HepG2 (cell line): ENCODE measurements around the gene SMIM24. TPM values are rescaled to one million over a fixed set of nuclear protein-coding genes. Genes with fewer than 3 reads are reported as not detected.

ENCODE experiments used
- BRCA1 ChIP-seq: sonication (generic); formaldehyde crosslinking; IDR thresholded peaks from 2 replicates; pipeline ENCODE4 v1.4.0; 2020; ENCODE audit warnings: missing genetic modification reagents
- CERS6 ChIP-seq: sonication (generic); formaldehyde crosslinking; IDR thresholded peaks from 2 replicates; pipeline ENCODE4 v1.5.0; 2020; ENCODE audit warnings: missing genetic modification reagents
- DNMT3B ChIP-seq: conservative IDR thresholded peaks from 2 replicates; pipeline ENCODE4 v1.6.1; 2016; ENCODE audit warnings: missing biosample characterization, control low read depth
- SP1 ChIP-seq, 2 experiments: fragments of 450-650 bp in 1 of 2; sonication (generic) in 1 of 2; formaldehyde crosslinking in 1 of 2; IDR thresholded peaks; 2 replicates each; pipeline versions ENCODE4 v1.4.0 to v1.6.1; 2016 to 2020; ENCODE audit warnings: missing genetic modification reagents in 1 of 2
- TOE1 ChIP-seq: sonication (generic); formaldehyde crosslinking; IDR thresholded peaks from 2 replicates; pipeline ENCODE4 v1.4.0; 2020; ENCODE audit warnings: mild to moderate bottlenecking, missing genetic modification reagents
- U2AF1 ChIP-seq: fragments of 200-400 bp; formaldehyde crosslinking; optimal IDR thresholded peaks from 2 replicates; pipeline ENCODE3; 2017; ENCODE audit warnings: mild to moderate bottlenecking, low read depth, low read length
- ZBTB40 ChIP-seq, 2 experiments: fragments of 450-650 bp in 1 of 2; sonication (generic) in 1 of 2; formaldehyde crosslinking in 1 of 2; IDR thresholded peaks; 2 replicates each; pipeline versions ENCODE4 v1.6.1 to v1.8.0; 2016 to 2022; ENCODE audit warnings: antibody characterized with exemption in 1 of 2, mild to moderate bottlenecking in 1 of 2, missing genetic modification reagents in 1 of 2
- ZNF678 ChIP-seq: sonication (generic); formaldehyde crosslinking; IDR thresholded peaks from 2 replicates; pipeline ENCODE4 v1.4.0; 2020; ENCODE audit warnings: mild to moderate bottlenecking, missing genetic modification reagents
- ZNF720 ChIP-seq: sonication (generic); formaldehyde crosslinking; IDR thresholded peaks from 2 replicates; pipeline ENCODE4 v1.4.0; 2020; ENCODE audit warnings: missing genetic modification reagents
- ZNF766 ChIP-seq: sonication (generic); formaldehyde crosslinking; IDR thresholded peaks from 2 replicates; pipeline ENCODE4 v1.5.0; 2020; ENCODE audit warnings: missing genetic modification reagents, borderline replicate concordance
- ZNF772 ChIP-seq: sonication (generic); formaldehyde crosslinking; IDR thresholded peaks from 2 replicates; pipeline ENCODE4 v1.5.0; 2020; ENCODE audit warnings: mild to moderate bottlenecking, missing genetic modification reagents
- polyA plus RNA-seq, 8 experiments: library from polyadenylated mRNA; depleted of rRNA in 3 of 8; stranded (reverse) in 7 of 8; unstranded in 1 of 8; fragments of >200 nt; fragmentation: Illumina TruSeq in 4 of 8; extraction: Trizol in 4 of 8; gene quantifications; 2 replicates each; pipeline versions ENCODE4 v1.2.1 to v1.2.3, GENCODE V29; 2011 to 2016; ENCODE audit warnings: low read depth in 4 of 8, missing spikeins in 1 of 8, mixed read lengths in 1 of 8; ENCODE audit not compliant: insufficient read depth in 1 of 8
- total RNA-seq, 5 experiments: library from RNA; depleted of rRNA; stranded (reverse); fragments of >200 nt; fragmentation: Illumina TruSeq; extraction: Trizol; gene quantifications; 2 replicates each; pipeline ENCODE4 v1.2.3, GENCODE V29; 2016; ENCODE audit warnings: low read depth in 1 of 5
- TF ChIP-seq, protein P1 (sequence below): sonication (generic); formaldehyde crosslinking; conservative IDR thresholded peaks from 2 replicates; pipeline ENCODE4 v1.4.0; 2020; ENCODE audit warnings: missing genetic modification reagents
- TF ChIP-seq, protein P2 (sequence below): sonication (generic); formaldehyde crosslinking; conservative IDR thresholded peaks from 2 replicates; pipeline ENCODE4 v1.8.1; 2023; ENCODE audit warnings: missing genetic modification reagents
- TF ChIP-seq, protein P3 (sequence below): sonication (generic); formaldehyde crosslinking; IDR thresholded peaks from 2 replicates; pipeline ENCODE4 v1.4.0; 2020; ENCODE audit warnings: missing genetic modification reagents; ENCODE audit errors: not compliant biosample characterization

The SMIM24 gene
- total and polyA plus RNA-seq, 2 of the 13 experiments (the other 11 are each of a cell fraction or from before 2014, with no cell fraction given): 11.2 to 70.6 TPM

DNA sequence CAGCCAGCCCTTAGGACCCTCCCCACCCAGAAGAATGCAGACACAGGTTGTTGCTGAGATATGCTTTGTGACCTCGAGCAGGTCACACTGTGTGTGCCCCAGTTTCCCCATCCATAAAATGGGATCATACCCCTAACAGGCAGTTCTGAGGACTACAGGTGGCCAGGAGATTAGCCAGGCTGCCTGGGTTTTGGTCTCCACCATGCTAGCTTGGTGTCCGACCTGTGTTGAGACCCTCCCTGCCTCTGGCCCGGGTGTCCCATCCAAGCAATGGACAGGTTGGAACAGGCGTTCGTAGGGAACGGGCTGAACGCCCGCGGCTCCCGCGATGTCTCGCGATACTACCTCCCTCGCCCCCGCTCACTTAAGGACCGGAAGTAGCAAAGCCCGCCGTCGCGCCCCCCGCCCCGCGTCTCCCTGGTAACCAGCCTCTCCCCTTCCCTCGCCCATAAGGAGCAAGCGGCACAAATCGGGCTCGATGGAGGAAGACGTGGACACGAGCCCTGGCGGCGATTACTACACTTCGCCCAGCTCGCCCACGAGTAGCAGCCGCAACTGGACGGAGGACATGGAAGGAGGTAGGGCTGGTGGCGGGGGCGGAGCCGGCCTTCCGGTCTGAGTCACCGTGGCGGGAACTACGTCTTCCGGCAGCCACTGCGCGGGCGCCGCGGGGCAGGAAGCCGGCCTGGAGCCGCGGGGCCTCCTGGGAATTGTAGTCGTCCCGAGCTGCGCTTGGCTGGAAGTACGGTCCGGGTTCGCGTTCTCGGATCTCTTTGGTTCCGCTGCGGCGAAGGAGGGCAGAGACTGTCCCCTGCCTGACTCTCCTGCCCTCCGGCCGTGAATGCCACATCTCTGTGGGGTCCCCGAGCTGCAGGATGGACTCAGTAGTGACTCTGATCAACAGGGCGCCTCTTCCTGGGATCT, 45.4 kb downstream of the SMIM24 start (continued):
- TF ChIP-seq ZNF720 (CRISPR knock-in tag) (no peak), SP1 (IDR thresholded peaks at IDR 0.05) (no peak), SP1 (CRISPR knock-in tag; IDR thresholded peaks at IDR 0.05) (peak; percentile 50; the same call in 1 of the 2 replicates), ZBTB40 (IDR thresholded peaks at IDR 0.05) (peak; percentile 76), ZBTB40 (CRISPR knock-in tag; IDR thresholded peaks at IDR 0.05) (peak; percentile 36; the same call in 1 of the 2 replicates), CERS6 (no peak), DNMT3B (CRISPR knock-in tag) (no peak), ZNF772 (CRISPR knock-in tag) (0 out of 2 replicates have a peak, but pooled peaks have one; percentile 32), ZNF678 (no peak), BRCA1 (CRISPR knock-in tag) (no peak), ZNF766 (CRISPR knock-in tag) (no peak), TOE1 (CRISPR knock-in tag) (no peak), U2AF1 (no peak)
- TF ChIP-seq, protein P1, sequence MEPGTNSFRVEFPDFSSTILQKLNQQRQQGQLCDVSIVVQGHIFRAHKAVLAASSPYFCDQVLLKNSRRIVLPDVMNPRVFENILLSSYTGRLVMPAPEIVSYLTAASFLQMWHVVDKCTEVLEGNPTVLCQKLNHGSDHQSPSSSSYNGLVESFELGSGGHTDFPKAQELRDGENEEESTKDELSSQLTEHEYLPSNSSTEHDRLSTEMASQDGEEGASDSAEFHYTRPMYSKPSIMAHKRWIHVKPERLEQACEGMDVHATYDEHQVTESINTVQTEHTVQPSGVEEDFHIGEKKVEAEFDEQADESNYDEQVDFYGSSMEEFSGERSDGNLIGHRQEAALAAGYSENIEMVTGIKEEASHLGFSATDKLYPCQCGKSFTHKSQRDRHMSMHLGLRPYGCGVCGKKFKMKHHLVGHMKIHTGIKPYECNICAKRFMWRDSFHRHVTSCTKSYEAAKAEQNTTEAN: no peak
- TF ChIP-seq, protein P2, sequence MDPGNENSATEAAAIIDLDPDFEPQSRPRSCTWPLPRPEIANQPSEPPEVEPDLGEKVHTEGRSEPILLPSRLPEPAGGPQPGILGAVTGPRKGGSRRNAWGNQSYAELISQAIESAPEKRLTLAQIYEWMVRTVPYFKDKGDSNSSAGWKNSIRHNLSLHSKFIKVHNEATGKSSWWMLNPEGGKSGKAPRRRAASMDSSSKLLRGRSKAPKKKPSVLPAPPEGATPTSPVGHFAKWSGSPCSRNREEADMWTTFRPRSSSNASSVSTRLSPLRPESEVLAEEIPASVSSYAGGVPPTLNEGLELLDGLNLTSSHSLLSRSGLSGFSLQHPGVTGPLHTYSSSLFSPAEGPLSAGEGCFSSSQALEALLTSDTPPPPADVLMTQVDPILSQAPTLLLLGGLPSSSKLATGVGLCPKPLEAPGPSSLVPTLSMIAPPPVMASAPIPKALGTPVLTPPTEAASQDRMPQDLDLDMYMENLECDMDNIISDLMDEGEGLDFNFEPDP: no peak
- TF ChIP-seq, protein P3, sequence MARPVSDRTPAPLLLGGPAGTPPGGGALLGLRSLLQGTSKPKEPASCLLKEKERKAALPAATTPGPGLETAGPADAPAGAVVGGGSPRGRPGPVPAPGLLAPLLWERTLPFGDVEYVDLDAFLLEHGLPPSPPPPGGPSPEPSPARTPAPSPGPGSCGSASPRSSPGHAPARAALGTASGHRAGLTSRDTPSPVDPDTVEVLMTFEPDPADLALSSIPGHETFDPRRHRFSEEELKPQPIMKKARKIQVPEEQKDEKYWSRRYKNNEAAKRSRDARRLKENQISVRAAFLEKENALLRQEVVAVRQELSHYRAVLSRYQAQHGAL (CRISPR knock-in tag): no peak
